Suppressor macrophage treated with lipopolysaccharide for 1 hour (primary cell): ENCODE measurements around the gene THBS3.
"Not testable (repeated sequence)": the region's sequence is repeated elsewhere in the genome, so short reads cannot be mapped to it uniquely, and the experiment has no call there.

ENCODE experiments used
- DNase-seq, 3 donors: peaks; one replicate each; pipeline ENCODE4 v3.0.0-alpha.2; 2020 to 2022

The THBS3 gene

DNA sequence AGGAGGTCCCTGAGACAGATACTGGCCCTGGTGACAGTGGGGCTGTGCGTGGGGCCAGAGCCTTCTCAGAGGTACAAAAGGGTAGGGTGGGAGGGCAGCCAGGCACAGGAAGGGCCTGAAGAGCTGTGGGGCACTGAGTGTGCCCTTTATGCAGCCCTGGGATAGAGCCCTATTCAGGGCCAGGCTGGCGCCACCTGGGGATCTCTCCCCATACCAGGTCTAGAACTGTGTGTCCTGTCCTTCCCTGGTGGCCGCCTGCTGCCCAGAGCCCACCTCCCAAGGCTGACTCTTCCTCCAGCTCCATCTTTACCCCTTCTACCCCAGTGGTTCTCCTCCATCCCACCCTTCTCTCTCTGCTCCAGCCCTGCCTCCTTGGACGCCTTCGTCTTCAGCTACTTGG, 25.8 kb upstream of the THBS3 start:
- not testable (repeated sequence) for DNase-seq

DNA sequence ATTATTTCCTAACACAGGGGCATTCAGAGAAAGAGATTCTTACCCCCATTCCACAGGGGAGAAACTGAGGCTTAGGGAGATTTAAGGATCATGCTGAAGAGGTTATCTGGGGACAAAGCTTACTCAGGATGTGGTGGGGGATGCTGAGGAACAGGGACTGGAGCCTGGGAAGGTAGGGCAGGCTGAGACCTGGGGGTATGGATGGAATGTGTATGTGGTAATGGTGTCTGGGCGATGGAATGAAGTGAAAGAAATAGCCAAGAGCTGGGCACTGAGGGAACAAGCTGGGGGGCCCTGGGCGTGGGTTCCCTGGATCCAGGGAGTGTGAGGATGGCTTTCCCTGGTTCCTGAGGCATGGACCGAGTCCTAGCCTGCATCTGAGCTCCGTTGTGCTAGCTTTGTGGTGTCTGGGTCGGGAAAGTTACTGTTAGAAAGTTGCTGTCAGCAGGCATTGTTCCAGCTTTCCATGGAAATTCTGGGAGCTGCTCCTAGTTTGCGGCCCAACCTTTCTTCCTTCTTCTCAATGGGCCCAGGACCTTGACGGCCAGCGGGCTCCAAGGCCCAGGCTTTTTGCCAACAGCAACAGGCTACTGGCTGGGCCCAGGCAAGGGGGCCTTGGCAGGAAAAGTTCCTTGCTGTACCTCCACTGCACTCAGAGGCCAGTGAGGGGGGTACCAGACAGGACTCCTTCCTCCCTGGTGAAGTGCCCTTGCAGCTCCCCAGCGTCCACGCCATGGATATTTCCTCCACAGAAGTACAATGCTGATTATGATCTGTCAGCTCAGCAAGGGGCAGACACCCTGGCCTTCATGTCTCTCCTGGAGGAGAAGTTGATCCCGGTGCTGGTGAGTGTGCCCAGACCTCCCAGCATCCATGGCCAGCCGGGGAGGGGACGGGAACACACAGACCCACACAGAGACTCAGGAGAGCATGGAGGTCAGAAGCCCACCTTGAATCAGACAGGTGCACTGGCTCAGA, 24.6 kb upstream of the THBS3 start:
- not testable (repeated sequence) for DNase-seq

DNA sequence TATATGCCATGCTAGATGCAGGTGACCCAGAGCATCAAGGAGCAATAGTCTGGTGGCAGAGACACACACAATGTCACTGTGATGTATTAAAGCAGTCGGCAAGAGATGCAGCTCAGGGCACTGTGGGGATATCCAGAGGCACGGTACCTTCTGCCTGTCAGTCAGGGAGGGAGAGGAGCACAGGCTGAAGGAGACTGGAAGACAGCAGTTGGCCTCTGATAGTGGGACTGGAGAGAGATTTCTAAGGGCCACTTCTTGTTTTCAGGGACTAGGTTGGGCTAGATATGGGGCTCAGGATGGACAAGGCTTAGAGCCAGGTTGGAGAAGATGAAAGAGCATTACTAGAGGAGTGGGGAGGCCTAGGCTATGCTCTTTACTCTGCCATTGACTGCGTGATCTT, 23.6 kb upstream of the THBS3 start:
- not testable (repeated sequence) for DNase-seq

DNA sequence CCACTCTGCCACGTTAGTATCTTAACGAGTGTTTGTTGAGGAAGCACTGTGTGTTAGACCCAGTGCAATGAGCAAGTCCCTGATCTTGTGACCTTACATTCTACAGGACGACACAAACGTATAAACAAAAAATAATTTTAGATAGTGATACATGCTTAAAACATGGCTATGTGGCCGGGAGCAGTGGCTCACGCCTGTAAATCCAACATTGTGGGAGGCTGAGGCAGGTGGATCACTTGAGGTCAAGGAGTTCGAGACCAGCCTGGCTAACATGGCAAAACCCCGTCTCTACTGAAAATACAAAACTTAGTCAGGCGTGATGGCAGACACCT, 20.4 kb upstream of the THBS3 start:
- DNase-seq, result no peak

DNA sequence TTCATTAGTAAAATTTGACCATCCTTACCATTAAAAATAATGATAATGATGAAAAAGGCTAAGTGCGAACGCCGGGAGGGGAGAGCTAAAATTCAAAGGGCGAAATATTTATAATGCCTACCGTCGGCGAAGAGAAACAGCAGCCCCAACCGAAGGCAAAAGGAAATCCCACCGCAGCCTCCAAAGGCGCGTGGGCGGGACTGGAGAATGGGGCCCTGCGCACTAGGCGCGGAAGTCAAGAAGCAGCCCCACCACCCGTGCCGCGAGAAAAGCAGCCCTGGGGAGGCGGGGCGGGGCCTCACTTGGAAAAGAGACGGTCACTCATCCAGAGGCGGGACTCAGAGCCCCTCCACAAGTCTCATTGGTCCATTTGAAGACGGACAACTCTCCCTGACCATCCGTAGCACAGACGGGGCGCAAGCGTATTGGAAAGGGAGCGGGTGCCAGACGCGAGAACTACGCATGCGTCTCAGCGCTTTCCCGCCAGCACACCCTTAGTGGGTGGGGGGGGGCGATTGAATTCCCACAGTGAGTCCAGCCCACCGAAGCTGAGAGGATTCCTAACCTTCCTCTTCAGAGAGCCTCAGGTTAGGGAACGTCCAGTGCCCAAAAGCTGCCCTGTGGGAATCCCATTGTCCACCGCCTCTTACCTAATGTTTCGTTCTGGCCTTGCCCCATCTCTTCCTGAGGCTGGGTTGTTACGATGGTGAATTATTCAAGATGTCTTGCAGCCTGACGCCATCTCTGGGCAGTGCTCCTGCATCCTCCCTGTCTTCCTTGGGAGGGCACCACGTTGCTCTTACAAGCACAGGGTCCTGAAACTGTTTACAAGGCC, 19.8 kb upstream of the THBS3 start:
- DNase-seq, result peak; percentile 98 to 99 (median 99)

DNA sequence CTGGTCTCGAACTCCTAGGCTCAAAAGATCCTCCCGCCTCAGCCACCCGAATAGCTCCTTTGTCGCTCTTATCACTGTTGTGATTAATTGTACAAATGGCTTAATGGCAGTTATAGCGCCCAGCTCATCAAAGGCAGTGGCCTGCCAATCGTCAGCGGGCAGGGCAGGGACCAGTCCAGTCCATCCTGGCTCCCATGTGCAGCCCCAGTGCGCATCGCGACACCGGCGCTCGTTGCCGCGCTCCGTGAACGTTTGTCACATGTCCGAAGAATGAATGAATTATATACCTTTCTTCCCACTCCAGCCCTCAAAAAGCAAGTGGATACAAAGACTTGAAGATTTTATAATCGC, 19.2 kb upstream of the THBS3 start:
- peak; percentile 58 to 72 (median 61) for DNase-seq

DNA sequence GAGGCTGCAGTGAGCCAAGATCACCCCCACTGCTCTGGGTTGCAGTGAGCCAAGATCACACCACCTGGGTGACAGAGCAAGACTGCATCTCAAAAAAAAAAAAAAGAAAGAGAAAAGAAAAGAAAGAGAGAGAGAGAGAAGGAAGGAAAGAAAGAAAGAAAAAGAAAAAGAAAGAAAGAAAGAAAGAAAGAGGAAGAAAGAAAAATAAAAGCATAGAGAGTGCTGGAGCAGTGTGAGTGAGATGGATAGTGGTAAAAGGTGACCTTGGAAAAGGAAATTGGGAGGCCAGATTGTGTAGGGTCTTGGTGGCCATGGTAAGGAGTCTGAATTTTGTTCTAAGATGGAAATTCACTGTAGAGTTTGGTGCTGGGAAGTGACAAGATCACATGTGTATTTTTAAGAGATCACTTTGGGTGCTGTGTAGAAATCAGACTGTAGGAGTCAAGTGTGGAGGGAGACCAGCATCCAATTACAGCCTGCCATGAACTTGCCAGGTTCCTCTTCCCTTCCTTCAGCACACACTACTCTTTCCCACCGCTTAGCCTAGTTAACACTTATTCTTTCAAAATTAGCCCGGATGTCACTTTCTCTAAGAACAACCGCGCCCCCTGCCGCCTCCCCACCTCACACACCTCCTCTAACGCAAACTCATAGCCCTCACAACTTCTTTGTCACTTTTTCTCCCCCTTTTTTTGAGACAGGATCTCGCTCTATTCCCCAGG, 18.7 kb upstream of the THBS3 start:
- DNase-seq, result peak; percentile 81 to 86 (median 83)

DNA sequence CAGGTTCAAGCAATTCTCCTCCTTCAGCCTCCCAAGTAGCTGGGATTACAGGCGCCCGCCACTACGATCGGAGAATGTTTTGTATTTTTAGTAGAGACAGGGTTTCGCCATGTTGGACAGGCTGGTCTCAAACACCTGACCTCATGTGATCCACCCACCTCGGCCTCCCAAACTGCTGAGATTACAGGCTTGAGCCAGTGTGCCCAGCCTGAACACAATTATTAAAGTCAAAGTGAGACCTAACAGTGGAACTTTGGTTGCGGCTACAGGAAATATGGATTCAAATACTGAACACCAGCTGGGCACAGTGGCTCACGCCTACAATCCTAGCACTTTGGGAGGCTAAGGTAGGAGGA, 17.7 kb upstream of the THBS3 start:
- not testable (repeated sequence) for DNase-seq

DNA sequence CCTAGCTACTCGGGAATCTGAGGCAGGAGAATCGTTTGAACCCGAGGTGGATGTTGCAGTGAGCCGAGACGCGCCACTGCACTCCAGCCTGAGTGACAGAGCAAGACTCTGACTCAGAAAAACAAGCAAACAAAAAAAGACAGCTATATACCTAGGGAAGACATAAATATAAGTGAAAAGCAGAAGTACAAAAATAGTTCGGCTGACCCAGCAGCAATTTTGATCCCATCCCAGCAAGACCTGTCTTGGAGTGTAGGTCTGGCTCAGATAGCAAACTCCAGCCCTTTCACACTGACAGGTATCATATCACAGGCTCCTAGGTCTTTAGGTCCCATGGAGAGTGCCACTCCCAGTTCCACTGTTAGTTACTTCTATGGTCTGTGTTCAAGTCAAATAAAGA, 15.3 kb upstream of the THBS3 start:
- DNase-seq, result peak in 2 of 3 donors; percentile 44

DNA sequence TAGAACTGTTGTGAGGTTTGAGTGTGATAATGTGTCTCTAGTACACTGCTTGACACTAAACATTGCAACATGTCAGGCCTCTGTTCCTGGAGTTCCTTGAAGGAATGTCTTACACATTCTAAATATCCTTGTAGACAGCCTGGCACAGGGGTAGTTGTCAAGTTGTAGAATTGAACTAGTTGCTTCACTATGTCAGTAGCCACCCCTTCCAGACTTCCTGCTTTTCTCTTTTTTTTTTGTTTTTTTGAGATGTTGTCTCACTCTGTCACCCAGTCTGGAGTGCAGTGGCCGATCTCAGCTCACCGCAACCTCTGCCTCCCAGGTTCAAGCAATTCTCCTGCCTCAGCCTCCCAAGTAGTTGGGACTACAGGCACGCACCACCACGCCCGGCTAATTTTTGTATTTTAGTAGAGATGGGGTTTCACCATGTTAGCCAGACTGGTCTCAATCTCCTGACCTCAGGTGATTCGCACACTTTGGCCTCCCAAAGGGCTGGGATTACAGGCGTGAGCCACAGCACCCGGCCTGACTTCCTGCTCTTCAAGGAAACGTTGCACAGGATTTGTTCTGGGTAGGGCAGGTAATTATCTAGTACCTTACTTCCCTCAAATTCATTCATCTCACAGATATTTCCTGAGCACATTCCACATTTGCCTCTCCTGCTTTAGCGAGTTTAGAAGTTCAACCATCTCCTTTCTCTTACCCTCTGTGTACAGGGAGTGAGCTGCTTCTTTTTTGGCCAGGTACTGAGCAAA, 12.7 kb upstream of the THBS3 start:
- peak in 1 of 3 donors; percentile 41 for DNase-seq

DNA sequence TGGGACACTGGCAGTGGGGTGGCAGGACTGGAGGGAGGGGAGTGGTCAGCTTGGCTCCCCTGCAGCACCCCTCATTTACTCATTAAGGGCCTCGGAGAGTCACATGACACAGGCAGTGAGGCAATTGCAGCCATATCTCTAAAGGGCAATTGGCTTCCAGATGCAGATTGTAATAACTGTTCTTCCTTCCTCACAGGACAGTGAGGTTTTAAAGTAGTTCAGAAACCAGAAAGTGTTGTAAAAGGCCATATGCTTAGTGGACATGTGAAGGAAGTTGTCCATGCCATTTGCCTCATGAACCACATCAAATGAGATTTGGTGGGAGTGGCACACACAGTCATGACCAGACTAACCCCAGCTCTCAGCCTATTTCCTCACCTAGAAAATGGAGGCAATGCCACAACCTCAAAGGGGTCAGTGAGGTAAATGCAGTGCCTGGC, 11.9 kb upstream of the THBS3 start:
- DNase-seq, result peak in 1 of 3 donors; percentile 38

DNA sequence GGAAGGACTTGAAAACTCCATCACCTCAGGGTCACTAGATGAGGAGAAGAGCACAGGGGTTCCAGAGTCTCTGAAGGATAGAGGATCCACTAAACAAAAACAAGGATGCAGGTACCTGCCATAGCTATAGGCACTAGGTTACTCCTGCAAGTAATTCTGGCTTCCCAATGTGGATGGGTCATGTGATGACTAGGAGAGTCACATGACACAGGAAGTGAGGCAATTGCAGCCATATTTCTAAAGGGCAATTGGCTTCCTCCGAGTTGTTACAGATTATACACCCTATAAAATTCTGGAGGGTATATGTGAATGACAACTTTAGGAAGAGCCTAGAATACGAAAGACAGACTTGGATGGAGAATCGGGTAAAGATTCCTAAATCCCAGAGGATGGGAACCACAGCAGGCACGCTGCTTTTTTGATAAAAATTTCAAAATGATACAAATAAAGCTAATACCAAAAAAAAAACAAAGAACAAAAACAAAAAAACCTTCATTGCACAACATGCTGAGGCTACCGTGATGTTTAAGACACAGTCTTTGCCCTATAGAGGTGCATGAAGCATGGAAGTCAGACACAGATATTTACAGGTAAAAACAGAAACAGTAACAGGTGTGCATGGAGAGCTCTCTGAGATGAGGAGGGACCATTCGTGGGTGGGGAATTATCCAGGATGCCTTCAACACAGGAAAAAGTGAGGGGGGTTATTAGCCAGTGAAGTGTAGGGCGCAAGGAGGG, 11.3 kb upstream of the THBS3 start:
- DNase-seq, result peak; percentile 55 to 69 (median 68)

DNA sequence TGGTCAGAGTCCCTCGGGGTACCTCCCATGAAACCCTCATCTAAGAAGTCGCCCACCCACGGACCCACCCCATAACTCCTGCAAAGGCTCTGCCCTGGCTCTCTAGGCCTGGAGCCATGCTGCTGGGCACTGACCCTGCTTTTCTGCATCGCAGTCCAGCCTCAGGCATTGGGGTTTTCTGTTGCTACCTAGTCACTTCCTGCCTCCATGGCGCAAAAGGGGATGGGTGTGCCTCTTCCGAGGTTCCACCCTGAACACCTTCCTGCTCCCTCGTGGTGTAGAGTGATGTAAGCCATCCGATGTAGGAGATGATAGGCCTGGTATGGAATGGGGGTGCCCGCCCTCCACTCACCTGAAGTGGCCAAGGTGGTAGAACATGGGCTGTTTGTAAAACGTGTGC, 7.0 kb upstream of the THBS3 start:
- not testable (repeated sequence) for DNase-seq

DNA sequence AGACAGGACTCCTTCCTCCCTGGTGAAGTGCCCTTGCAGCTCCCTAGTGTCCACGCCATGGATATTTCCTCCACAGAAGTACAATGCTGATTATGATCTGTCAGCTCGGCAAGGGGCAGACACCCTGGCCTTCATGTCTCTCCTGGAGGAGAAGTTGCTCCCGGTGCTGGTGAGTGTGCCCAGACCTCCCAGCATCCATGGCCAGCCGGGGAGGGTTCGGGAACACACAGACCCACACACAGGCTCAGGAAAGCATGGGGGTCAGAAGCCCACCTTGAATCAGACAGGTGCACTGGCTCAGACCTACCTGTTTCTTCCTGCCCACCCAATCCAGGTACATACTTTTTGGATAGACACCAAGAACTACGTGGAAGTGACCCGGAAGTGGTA, 4.3 kb upstream of the THBS3 start:
- not testable (repeated sequence) for DNase-seq

DNA sequence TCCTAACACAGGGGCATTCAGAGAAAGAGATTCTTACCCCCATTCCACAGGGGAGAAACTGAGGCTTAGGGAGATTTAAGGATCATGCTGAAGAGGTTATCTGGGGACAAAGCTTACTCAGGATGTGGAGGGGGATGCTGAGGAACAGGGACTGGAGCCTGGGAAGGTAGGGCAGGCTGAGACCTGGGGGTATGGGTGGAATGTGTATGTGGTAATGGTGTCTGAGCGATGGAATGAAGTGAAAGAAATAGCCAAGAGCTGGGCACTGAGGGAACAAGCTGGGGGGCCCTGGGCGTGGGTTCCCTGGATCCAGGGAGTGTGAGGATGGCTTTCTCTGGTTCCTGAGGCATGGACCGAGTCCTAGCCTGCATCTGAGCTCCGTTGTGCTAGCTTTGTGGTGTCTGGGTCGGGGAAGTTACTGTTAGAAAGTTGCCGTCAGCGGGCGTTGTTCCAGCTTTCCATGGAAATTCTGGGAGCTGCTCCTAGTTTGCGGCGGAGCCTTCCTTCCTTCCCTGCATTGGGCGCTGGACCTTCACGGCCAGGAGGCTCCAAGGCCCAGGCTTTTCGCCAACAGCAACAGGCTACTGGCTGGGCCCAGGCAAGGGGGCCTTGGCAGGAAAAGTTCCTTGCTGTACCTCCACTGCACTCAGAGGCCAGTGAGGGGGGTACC, 3.8 kb upstream of the THBS3 start:
- not testable (repeated sequence) for DNase-seq

DNA sequence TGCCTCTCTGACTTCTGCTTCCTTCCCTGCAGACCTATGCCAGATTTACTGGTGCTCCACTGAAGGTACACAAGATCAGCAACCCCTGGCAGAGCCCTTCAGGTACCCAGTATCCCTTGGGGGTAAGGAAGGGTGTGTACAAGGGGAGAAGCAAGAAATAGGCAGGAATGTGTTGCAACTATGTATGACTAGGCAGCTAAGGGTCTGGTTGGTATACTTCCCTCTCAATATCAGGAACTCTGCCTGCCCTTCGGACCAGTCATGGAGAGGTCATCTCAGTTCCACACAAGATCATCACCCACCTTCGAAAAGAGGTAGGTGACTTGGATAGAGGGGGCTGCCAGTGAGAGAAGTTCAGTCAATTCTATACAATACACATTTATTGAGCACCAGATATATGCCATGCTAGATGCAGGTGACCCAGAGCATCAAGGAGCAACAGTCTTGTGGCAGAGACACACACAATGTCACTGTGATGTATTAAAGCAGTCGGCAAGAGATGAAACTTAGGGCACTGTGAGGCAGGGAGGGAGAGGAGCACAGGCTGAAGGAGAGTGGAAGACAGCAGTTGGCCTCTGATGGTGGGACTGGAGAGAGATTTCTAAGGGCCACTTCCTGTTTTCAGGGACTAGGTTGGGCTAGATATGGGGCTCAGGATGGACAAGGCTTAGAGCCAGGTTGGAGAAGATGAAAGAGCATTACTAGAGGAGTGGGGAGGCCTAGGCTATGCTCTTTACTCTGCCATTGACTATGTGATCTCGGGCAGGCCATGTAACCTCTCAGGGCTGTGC, 2.8 kb upstream of the THBS3 start:
- DNase-seq, result peak; percentile 65 to 76 (median 71)

DNA sequence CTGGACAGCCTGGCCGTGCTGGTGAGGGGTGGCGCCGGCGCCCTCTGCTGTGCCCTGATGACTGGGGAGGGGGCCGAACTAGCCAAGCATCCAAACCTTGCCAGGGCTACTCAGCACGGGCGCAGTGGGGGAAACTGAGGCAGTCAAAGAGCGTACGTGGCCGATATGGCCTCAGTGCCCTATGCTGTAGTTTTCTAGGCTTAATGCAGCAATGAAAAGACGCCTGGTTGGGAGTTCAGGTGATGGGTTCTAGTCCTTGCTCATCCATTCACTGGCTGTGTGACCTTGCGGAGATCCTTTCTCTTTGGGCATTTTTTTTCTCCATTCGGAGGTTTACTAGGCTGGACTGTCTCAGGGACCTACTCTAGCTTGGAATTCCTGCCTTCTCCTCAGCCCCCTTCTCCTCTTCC, 1.6 kb upstream of the THBS3 start:
- DNase-seq, result no peak

DNA sequence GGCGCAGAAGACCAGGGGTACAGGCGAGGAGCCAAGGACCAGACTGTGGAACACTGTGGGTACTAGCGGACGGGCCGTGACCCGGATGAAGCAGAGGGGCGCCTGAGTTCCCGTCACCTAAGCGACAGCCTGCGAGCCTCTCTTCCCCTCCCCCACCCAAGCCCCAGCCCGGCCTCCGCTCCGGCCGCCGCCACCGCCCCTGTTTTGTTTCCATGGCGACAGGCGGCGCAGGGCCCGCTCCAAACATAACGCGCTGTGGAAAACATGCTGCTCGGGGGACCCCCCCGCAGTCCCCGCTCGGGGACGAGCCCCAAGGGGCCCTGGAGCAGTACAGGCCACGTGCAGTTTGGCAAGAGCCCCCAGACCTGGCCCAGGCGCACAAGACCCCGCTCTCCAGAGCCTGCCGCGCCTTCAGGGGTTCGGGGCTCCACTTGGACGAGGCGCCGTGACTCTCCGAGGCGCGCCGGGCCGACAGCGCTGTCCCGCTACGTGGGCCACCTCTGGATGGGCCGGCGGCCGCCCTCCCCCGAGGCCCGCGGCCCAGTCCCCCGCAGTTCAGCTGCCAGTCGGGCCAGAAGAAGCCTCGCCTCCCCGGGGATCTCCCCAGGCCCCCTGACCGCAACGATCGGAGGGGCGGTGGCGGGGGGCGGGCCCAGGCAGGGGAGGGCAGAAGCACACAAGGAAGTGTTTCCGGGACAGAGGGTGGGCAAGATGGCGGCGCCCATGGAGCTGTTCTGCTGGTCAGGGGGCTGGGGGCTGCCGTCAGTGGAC, 1.0 kb upstream of the THBS3 start, which contains the start of gene MTX1:
TSS of gene MTX1 (plus strand) at position 155 of the 771 bp plus-strand sequence. CDS start at position 265, 110 bp downstream.
- DNase-seq, result peak; percentile 83 to 94 (median 86)
